Colonic mucosa (tissue), 4 donors: ENCODE results near the gene SNRNP70. TPM values are rescaled to one million over a fixed set of nuclear protein-coding genes. Genes with fewer than 3 reads are reported as not detected.

Source experiments
- DNase-seq: peaks from one replicate; pipeline ENCODE4 v3.0.0-alpha.2; 2020
- H3K27ac ChIP-seq: fragments of 200-600 bp; one replicate; pipeline ENCODE4 v1.8.0; 2021
- H3K27me3 ChIP-seq: fragments of 200-600 bp; one replicate; pipeline ENCODE4 v1.8.0; 2021
- H3K36me3 ChIP-seq: fragments of 200-600 bp; one replicate; pipeline ENCODE4 v1.8.0; 2021
- H3K4me1 ChIP-seq: fragments of 200-600 bp; one replicate; pipeline ENCODE4 v1.8.0; 2021; ENCODE audit warnings: mild to moderate bottlenecking
- H3K4me3 ChIP-seq: fragments of 200-600 bp; one replicate; pipeline ENCODE4 v1.8.0; 2021
- H3K9ac ChIP-seq, 2 donors: one replicate each; pipeline ENCODE4 v1.7.0; 2013; ENCODE audit warnings: control low read depth in 2 of 2, low read depth in 2 of 2, low read length in 2 of 2
- H3K9me3 ChIP-seq: fragments of 200-600 bp; one replicate; pipeline ENCODE4 v1.8.0; 2021
- CTCF ChIP-seq: fragments of 200-600 bp; IDR thresholded peaks from one replicate; pipeline ENCODE4 v1.8.0; 2022; ENCODE audit warnings: antibody characterized with exemption, mild to moderate bottlenecking
- intact Hi-C: fragments of 100-400 bp; cut with DNase I; formaldehyde crosslinking; loops from one replicate; pipeline ENCODE4 v1.14.1; 2022
- total RNA-seq, 2 donors: library from RNA; stranded (reverse); fragmentation: NEBNext Ultra II Directional in 1 of 2; extraction: Animal tissue kit (Norgen Biotek cat#: 25700) in 1 of 2; gene quantifications; one replicate each; pipeline ENCODE4 v1.2.1, GENCODE V29; 2021
- donor health status: healthy.
- donor health status: DM: no; HTN: no; CAD: no.
- donor health status: DM: no; HTN: no; CAD: no.

Gene SNRNP70
- total RNA-seq, 2 donors from 2014 or later = 124 to 204 TPM

- no peak for DNase-seq
- H3K9ac ChIP-seq = no peak overlapping the region
- no peaks in the 10 kb centered on the region for H3K36me3 ChIP-seq
- no peak overlapping the region for H3K4me3 ChIP-seq
- TF ChIP-seq CTCF = no peak
- H3K4me1 ChIP-seq = no peaks in the 10 kb centered on the region
- H3K27me3 ChIP-seq = peaks cover 19% of the 10 kb centered on the region
- H3K9me3 ChIP-seq = no peaks in the 10 kb centered on the region
- no peak overlapping the region for H3K27ac ChIP-seq
- intact Hi-C loops = no loop called here
These were observed 19.2 kb upstream of the SNRNP70 start for GRCh38 chr19:49065905-49066512.

GRCh38 chr19:49067554-49067953 is 17.7 kb upstream of the SNRNP70 start:
- Histone ChIP-seq H3K9me3 (no peaks in the 10 kb centered on the region), H3K36me3 (no peaks in the 10 kb centered on the region), H3K4me3 (no peak overlapping the region), H3K27me3 (peaks cover 31% of the 10 kb centered on the region), H3K4me1 (no peaks in the 10 kb centered on the region), H3K27ac (no peak overlapping the region), H3K9ac (no peak overlapping the region)
- TF ChIP-seq CTCF = no peak
- no peak for DNase-seq
- intact Hi-C loops = no loop called here

GRCh38 chr19:49069026-49069425 is 16.2 kb upstream of the SNRNP70 start:
- Histone ChIP-seq H3K9me3 (no peaks in the 10 kb centered on the region), H3K4me3 (no peak overlapping the region), H3K27me3 (peaks cover 45% of the 10 kb centered on the region)

GRCh38 chr19:49070416-49070815 is 14.8 kb upstream of the SNRNP70 start:
- peaks cover 43% of the 10 kb centered on the region for H3K27me3 ChIP-seq
- H3K27ac ChIP-seq = no peak overlapping the region
- H3K9ac ChIP-seq = no peak overlapping the region
- no peak for DNase-seq
- no peak overlapping the region for H3K4me3 ChIP-seq
- no peaks in the 10 kb centered on the region for H3K9me3 ChIP-seq
- no peaks in the 10 kb centered on the region for H3K36me3 ChIP-seq
- no peaks in the 10 kb centered on the region for H3K4me1 ChIP-seq
- intact Hi-C loops = no loop called here
- TF ChIP-seq CTCF = no peak

More at GRCh38 chr19:49069026-49069425, 16.2 kb upstream of the SNRNP70 start:
- Histone ChIP-seq H3K9ac (no peak overlapping the region), H3K4me1 (no peaks in the 10 kb centered on the region), H3K36me3 (no peaks in the 10 kb centered on the region), H3K27ac (no peak overlapping the region)
- no peak for TF ChIP-seq CTCF
- no peak for DNase-seq
- intact Hi-C loops = no loop called here

GRCh38 chr19:49071860-49072547 is 13.2 kb upstream of the SNRNP70 start:
- no peak for TF ChIP-seq CTCF
- Histone ChIP-seq H3K27me3 (peaks cover 43% of the 10 kb centered on the region), H3K9ac (no peak overlapping the region), H3K36me3 (no peaks in the 10 kb centered on the region), H3K4me3 (no peak overlapping the region), H3K9me3 (no peaks in the 10 kb centered on the region), H3K27ac (no peak overlapping the region), H3K4me1 (no peaks in the 10 kb centered on the region)
- no peak for DNase-seq
- intact Hi-C loops = no loop called here
